ENCODE measurements around the gene RASGRP3.

- TF ChIP-seq CTCF (conservative IDR thresholded peaks at IDR 0.05; ENCODE audit: low read depth, low read length) (no peak), EZH2 (IDR thresholded peaks at IDR 0.05; ENCODE audit: borderline replicate concordance, low read depth, low read length, poor library complexity, severe bottlenecking) (no peak)
Measured at GRCh38 chr2:33589444-33589843, 113.0 kb downstream of the RASGRP3 start.
